H7 (cell line): Measurements from ENCODE around the gene PIK3AP1. TPM values are rescaled to one million over a fixed set of nuclear protein-coding genes. Genes with fewer than 3 reads are reported as not detected.
"Not testable (repeated sequence)": the region's sequence is repeated elsewhere in the genome, so short reads cannot be mapped to it uniquely, and the experiment has no call there.

Experiments used
- DNase-seq: peaks from one replicate; pipeline ENCODE4 v3.0.0; 2012
- H3K27me3 ChIP-seq: 2 replicates; pipeline ENCODE4 v1.6.0; 2011; ENCODE audit warnings: mild to moderate bottlenecking, low read length; ENCODE audit not compliant: control insufficient read depth, insufficient read depth
- H3K36me3 ChIP-seq: replicated peaks from 2 replicates; pipeline ENCODE4 v1.5.1; 2011; ENCODE audit warnings: low read length; ENCODE audit not compliant: control insufficient read depth, insufficient read depth
- H3K4me3 ChIP-seq: 2 replicates; pipeline ENCODE4 v1.5.1; 2011; ENCODE audit warnings: low read depth, mild to moderate bottlenecking, control low read depth, low read length, moderate library complexity; ENCODE audit not compliant: insufficient read depth
- total RNA-seq: library from RNA; depleted of rRNA; stranded (reverse); fragments of >200 nt; shearing (Covaris generic); gene quantifications from 2 replicates; pipeline ENCODE4 v1.2.3, GENCODE V29; 2014; rRNA removed

PIK3AP1 gene, protein sequence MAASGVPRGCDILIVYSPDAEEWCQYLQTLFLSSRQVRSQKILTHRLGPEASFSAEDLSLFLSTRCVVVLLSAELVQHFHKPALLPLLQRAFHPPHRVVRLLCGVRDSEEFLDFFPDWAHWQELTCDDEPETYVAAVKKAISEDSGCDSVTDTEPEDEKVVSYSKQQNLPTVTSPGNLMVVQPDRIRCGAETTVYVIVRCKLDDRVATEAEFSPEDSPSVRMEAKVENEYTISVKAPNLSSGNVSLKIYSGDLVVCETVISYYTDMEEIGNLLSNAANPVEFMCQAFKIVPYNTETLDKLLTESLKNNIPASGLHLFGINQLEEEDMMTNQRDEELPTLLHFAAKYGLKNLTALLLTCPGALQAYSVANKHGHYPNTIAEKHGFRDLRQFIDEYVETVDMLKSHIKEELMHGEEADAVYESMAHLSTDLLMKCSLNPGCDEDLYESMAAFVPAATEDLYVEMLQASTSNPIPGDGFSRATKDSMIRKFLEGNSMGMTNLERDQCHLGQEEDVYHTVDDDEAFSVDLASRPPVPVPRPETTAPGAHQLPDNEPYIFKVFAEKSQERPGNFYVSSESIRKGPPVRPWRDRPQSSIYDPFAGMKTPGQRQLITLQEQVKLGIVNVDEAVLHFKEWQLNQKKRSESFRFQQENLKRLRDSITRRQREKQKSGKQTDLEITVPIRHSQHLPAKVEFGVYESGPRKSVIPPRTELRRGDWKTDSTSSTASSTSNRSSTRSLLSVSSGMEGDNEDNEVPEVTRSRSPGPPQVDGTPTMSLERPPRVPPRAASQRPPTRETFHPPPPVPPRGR
- total RNA-seq = 1.2 and 1.4 TPM in 2 replicates

DNA sequence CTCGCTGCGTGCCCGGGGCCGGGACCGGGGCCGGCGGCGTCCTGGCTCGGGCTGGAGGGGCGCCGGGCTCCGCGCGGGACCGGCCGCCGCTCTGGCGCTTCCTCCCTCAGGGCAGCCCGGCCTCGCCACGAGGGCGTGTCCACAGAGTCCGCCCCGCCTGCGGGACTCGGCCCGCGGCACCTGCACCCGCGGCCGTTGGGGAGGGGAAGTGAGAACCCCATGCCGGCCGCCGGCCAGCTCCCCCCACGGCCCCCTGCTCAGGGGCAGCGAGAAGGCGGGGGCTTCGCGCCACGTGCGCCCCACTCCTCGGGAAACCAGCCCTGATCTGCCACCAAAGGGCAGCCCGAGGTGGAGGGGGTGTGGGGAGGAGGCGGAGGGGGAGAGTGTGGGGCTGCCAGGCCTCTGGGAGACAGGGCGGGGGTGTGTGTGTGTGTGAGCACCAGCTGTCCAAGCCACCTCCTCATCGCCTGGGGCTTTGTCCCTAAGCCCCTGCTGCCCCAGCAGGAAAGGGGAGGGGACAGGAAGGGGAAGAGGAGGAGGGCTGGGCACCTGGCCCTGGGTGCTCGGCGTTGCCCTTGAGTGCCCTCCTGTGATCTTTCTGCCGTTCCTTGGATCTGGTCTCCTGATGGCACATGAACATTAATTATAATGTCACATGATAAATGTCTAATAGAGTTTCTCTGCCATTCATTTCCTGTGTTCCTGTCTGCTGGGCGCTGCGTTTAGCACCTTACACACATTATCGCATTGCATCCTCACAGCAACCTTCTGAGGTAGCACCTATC, at the start of gene PIK3AP1:
PIK3AP1 (minus strand) TSS at position 93 of the 785 bp plus-strand sequence. CDS start 120 bp downstream, outside the sequence.
- DNase-seq = peak; percentile 85
- Histone ChIP-seq H3K27me3 (peaks cover 8% of the 10 kb centered on the region), H3K4me3 (peak within 1 kb of the TSS; percentile 64), H3K36me3 (no peaks in the 10 kb centered on the region)

DNA sequence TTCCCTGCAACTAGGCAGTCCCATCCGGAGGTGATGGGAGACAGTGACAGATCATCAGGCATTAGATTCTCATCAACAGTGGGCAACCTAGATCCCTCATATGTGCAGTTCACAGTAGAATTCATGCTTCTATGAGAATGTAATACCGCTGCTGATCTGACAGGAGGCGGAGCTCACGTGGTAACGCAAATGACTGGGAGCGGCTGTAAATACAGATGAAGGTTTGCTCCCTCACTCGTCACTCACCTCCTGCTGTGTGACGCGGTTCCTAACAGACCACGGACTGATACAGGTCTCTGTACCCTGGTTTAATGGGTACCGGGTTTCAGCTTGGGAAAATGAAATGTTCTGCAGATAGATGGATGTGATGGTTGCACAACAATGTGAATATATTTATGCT, 47.8 kb upstream of the PIK3AP1 start:
- no peak for DNase-seq
- Histone ChIP-seq H3K36me3 (no peaks in the 10 kb centered on the region), H3K27me3 (no peaks in the 10 kb centered on the region), H3K4me3 (no peak overlapping the region)

DNA sequence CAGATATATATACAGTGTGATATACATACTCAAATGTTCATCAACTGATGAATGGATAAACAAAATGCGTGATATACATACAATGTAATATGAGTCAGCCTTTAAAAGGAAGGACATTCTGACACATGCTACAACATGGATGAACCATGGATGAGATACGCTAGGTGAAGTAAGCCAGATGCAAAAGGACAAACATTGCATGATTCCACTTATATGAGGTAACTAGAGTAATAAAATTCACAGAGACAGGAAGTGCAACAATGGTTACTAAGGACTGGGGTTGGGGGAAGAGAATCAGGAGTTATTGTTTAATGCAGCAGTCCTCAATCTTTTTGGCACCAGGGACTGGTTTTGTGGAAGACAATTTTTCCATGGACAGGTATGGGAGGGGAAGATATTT, 47.3 kb upstream of the PIK3AP1 start:
- DNase-seq = no peak
- Histone ChIP-seq H3K27me3 (no peaks in the 10 kb centered on the region), H3K36me3 (no peaks in the 10 kb centered on the region), H3K4me3 (no peak overlapping the region)

DNA sequence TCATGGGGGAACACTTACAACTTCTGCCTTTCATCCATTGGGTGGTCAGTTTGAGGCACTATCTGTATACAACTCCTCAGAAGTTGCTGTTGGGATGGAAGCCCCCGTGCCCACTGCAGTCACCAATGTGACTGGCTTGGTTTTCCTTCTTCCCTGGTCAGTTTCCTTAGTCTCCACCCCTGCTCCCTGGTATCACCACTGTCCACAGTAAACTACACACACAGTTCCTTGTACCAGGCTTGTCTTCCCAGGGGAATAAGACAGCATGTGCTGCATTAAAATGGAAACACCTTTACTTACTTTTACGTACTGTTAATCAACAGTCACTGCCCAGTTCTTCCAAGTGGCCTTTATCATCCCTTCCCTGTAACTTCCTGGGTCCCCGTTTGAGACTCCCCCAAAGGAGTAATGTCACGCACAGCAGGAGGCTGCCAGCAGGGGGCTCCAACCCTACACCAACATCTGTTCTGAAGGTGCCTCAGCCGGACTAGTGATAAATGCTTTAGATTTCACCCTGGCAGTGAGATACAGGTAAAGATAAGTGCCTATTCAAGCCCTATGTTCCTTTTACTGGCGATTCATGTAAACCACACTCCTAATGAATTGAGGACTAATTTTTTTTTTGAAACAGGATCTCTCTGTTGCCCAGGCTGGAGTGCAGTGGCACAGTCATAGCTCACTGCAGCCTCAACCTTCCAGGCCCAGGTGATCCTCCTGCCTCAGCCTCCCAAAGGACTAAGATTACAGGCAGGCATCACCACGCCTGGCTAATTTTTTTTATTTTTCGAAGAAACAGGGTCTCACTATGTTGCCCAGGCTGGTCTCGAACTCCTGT, 45.3 kb upstream of the PIK3AP1 start:
- Histone ChIP-seq H3K4me3 (no peak overlapping the region), H3K27me3 (no peaks in the 10 kb centered on the region), H3K36me3 (no peaks in the 10 kb centered on the region)
- peak; percentile 48 for DNase-seq

DNA sequence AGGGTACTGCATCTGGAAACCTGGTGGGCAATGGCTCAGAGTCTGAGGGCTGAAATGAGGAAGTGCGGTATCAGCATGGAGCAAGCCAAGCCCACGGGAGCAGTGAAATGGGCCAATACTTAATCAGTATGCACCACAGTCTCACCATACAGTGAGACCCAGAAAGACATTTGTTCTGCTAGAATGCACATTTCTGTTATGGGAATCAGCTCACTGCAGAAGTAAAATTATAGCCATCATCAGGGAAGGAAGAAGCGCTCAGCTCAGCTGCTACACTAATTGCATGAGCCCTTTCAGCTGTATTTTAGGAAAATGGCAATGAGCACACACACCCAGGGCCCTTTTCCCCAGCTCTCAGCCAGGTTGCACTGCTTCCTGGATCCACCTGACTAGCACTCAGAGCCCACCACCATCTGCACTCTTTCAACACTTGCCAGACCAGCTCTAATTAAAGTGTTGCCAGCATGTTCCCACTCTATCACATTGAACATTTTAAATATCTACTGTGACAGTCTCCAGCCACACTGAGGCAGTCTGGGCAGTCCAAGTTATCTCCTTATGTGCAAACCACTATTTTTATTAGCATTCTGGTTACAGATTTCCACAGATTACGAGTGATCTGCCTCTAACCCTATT, 44.2 kb upstream of the PIK3AP1 start:
- H3K4me3 ChIP-seq = no peak overlapping the region
- no peaks in the 10 kb centered on the region for H3K27me3 ChIP-seq
- H3K36me3 ChIP-seq = no peaks in the 10 kb centered on the region
- DNase-seq = no peak

DNA sequence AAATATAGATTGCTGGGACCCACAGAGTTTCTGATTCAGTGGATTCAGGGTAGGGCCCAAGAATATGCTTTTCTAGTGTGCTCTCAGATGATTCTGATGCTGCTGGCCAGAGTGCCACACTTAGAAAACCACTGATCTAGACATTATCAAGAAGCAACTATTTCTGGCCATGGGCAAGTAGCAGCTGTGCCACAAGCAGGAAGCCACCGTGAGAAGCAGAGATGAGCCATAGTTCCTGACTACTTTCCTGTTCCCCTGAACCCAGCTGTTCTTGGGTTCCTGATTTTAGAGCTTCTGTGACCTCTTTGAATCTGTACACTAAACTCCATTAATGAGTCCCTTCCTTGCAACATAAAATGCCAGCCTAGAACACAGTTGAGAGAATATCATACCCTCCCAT, 38.1 kb upstream of the PIK3AP1 start:
- no peak for DNase-seq
- H3K27me3 ChIP-seq = no peaks in the 10 kb centered on the region
- H3K36me3 ChIP-seq = no peaks in the 10 kb centered on the region
- no peak overlapping the region for H3K4me3 ChIP-seq

DNA sequence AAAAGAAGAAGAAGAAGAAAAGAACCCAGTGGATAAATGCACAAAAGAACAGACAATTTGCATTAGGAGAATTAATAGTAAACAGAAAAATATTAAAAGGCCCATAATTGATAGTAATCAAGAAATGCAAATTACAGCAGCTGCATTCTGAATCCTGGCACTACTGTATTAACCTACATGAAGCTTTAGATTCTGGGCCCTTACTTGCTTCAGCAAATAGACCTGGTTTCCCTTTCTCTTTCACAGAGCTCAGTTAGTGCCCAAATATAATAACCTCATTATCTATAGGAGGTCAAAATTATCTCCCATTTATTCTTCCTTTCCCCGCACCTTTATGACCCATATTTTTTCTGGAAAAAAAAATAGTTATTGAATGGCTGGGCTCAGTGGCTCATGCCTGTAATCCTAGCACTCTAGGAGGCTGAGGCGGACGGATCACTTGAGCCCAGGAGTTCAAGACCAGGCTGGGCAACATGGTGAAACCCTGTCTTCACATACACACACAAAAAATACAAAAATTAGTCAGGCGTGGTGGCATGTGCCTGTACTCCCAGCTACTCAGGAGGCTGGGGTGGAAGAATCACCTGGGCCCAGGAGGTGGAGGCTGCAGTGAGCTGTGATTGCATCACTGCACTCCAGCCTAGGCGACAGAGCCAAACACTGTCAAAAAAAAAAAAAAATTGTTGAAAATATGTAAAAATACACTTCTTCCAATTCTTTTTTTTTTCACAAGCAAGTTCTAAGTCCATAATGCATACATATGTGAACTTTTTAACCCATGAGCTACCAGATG, 36.0 kb upstream of the PIK3AP1 start:
- H3K4me3 ChIP-seq = no peak overlapping the region
- no peaks in the 10 kb centered on the region for H3K36me3 ChIP-seq
- no peaks in the 10 kb centered on the region for H3K27me3 ChIP-seq
- no peak for DNase-seq

DNA sequence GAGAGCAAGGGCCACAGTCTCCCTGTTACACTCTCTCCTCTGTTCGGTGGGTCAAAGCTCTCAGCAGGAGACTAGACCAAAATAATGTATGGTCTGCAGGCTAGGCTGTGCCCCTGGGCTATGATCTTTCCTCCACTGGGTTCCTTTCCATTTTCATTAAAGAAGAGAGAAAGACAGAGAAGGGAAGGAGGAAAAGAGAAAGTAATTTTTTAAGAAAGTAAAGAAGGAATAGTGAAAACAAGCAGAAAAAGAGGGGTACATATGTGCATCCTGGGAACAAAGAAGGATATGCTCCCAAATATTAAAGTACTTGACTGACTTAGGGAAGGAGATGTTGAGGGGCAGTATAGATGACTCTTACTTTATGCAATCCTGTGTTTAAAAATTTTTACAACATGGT, 33.6 kb upstream of the PIK3AP1 start:
- no peak for DNase-seq
- no peaks in the 10 kb centered on the region for H3K27me3 ChIP-seq
- no peak overlapping the region for H3K4me3 ChIP-seq
- H3K36me3 ChIP-seq = no peaks in the 10 kb centered on the region

DNA sequence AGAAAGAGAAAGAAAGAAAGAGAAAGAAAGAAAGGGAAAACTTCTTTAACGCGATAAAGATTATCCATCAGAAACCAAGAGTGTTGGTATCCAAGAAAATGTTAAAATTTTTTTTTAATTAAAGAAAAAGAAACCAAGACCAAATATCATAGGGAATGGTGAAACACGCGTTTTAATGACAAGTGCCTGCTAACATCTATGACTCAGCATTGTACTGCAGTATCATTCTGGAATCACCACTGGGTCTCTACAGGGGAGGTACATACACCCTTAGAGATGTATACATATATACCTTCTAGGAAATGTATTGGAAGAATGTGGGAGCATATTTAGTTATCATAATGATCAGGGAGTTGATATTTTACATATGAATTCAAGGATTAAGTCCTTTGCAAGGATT, 32.1 kb upstream of the PIK3AP1 start:
- H3K4me3 ChIP-seq = no peak overlapping the region
- H3K27me3 ChIP-seq = no peaks in the 10 kb centered on the region
- H3K36me3 ChIP-seq = no peaks in the 10 kb centered on the region
- DNase-seq = no peak

DNA sequence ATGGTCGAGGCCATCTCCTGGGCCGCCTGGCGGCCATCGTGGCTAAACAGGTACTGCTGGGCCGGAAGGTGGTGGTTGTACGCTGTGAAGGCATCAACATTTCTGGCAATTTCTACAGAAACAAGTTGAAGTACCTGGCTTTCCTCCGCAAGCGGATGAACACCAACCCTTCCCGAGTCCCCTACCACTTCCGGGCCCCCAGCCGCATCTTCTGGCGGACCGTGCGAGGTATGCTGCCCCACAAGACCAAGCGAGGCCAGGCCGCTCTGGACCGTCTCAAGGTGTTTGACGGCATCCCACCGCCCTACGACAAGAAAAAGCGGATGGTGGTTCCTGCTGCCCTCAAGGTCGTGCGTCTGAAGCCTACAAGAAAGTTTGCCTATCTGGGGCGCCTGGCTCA, 30.0 kb upstream of the PIK3AP1 start:
- not testable (repeated sequence) for H3K4me3 ChIP-seq, H3K36me3 ChIP-seq, DNase-seq, H3K27me3 ChIP-seq

DNA sequence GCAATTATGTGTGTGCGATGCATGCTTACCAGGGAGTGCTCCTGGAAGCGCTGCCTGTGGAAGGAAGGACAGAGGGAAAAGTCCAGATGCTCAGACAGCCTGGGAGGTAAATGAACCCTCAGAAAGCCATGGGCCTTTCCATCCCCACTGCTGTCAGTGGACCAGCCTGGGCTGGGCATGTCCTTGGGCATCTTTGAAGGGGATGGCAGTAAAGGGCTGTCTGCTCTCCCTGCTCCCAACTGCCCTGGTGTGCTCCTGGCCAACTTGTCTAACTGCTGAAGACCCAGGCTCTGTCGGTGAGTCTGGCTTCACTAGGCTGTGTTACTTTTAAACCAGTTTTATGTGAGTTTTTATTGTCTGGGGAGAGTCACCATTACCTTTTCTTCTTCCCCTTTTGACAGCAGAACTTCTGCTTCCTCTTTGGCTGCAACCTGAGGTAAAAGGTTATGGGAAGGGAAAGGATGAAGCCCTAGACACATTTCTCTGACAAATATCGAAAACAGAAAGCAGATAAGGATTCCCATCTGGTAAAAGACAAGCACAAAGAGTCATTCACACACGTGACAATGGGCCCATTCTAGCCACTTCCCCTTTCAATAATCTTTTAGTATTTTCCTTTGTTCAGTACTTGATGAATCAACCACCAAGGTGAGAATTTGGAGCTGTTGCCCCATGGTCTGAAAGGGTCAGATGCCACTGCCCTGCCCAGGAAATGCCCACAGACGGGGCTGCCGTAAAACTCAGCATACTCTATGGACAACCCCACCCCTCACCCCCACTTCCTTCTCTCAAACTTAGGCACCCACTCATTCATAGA, 27.6 kb upstream of the PIK3AP1 start:
- H3K27me3 ChIP-seq = no peaks in the 10 kb centered on the region
- no peaks in the 10 kb centered on the region for H3K36me3 ChIP-seq
- no peak for DNase-seq
- no peak overlapping the region for H3K4me3 ChIP-seq

DNA sequence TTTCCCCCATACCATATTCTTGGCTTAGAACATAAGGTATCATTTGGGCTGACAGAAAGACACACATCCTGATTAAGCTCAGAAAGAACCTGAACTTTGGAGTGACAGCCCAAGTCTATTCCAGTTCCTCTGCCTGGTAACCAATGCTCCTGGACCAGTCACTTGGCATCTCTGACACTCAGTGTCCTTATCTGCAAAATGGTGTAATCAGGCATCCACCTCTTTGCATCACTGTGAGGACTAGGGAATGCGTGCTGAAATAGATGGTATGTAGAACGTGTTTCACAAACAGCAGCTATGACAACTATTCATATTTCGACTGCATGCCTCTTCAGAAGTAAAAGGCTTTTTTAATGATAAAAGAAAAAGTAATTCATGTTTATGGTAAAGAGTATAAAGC, 26.2 kb upstream of the PIK3AP1 start:
- Histone ChIP-seq H3K4me3 (no peak overlapping the region), H3K27me3 (no peaks in the 10 kb centered on the region), H3K36me3 (no peaks in the 10 kb centered on the region)
- no peak for DNase-seq
